Endothelial cell of umbilical vein (primary cell): ENCODE measurements around the gene COL5A1. TPM values are rescaled to one million over a fixed set of nuclear protein-coding genes. Genes with fewer than 3 reads are reported as not detected.

ENCODE experiments used
- BruUV-seq: library from RNA; stranded (reverse); fragments of 400-500 nt; replicated peaks from 2 replicates; lab custom pipeline; 2021; lab: Mats Ljungman, UMichigan
- CTCF ChIA-PET: fragments of 300-600, 350-600 bp; sonication (Branson Sonifier 250); formaldehyde crosslinking; loops from one replicate; lab custom pipeline; 2021; ENCODE audit warnings: antibody characterized with exemption, inconsistent platforms; lab: Charles Lee
- POLR2A ChIA-PET: fragments of 300-600, 350-600 bp; sonication (Branson Sonifier 250); formaldehyde crosslinking; loops from one replicate; lab custom pipeline; 2021; ENCODE audit warnings: antibody characterized with exemption, inconsistent platforms; lab: Charles Lee
- DNase-seq: peaks from one replicate; pipeline ENCODE4 v3.0.0-alpha.2; 2011; ENCODE audit warnings: low read depth, low spot score
- FAIRE-seq: peaks from 2 replicates; lab custom pipeline; 2011; peaks lifted over from hg19 to GRCh38; lab: Jason Lieb, UNC
- H2AFZ ChIP-seq: 2 replicates; pipeline ENCODE4 v1.6.0; 2012; ENCODE audit warnings: low read depth, low read length, control low read depth, inconsistent platforms
- H3K27ac ChIP-seq: 2 replicates; pipeline ENCODE4 v1.5.1; 2011; ENCODE audit warnings: low read depth, mild to moderate bottlenecking, control low read depth, low read length, moderate library complexity; ENCODE audit not compliant: insufficient read depth
- H3K27me3 ChIP-seq, 2 experiments: 2 replicates each; pipeline versions ENCODE4 v1.6.0 to v1.6.1; 2011; ENCODE audit warnings: low read length in 2 of 2, mixed read lengths in 1 of 2; ENCODE audit not compliant: control insufficient read depth in 2 of 2, insufficient read depth in 2 of 2
- H3K36me3 ChIP-seq, 2 experiments: 2 replicates in 1 of 2; 3 replicates in 1 of 2; pipeline ENCODE4 v1.5.1; 2011; ENCODE audit warnings: low read length in 2 of 2, mild to moderate bottlenecking in 1 of 2, moderate library complexity in 1 of 2; ENCODE audit not compliant: control insufficient read depth in 2 of 2, insufficient read depth in 2 of 2; ENCODE audit errors: extremely low read depth in 1 of 2
- H3K4me1 ChIP-seq: 3 replicates; pipeline ENCODE4 v1.5.1; 2011; ENCODE audit warnings: mild to moderate bottlenecking, low read length; ENCODE audit not compliant: control insufficient read depth, insufficient read depth; ENCODE audit errors: extremely low read depth
- H3K4me2 ChIP-seq: 2 replicates; pipeline ENCODE4 v1.6.1; 2011; ENCODE audit warnings: low read length, control low read depth, mixed read lengths; ENCODE audit not compliant: insufficient read depth
- H3K4me3 ChIP-seq, 3 experiments: fragments of 200-600 bp in 1 of 3; sonication (generic), shearing (Covaris generic) in 1 of 3; replicated peaks in 1 of 3; 2 replicates each; pipeline ENCODE4 v1.5.1; 2011 to 2016; ENCODE audit warnings: control low read depth in 3 of 3, low read length in 3 of 3, mild to moderate bottlenecking in 2 of 3, inconsistent platforms in 1 of 3, low read depth in 1 of 3, moderate library complexity in 1 of 3; ENCODE audit not compliant: insufficient read depth in 1 of 3
- H3K79me2 ChIP-seq: 2 replicates; pipeline ENCODE4 v1.6.0; 2012; ENCODE audit warnings: low read length, inconsistent platforms; ENCODE audit not compliant: control insufficient read depth, insufficient read depth
- H3K9ac ChIP-seq: replicated peaks from 2 replicates; pipeline ENCODE3; 2011; ENCODE audit warnings: low read length, control low read depth; ENCODE audit not compliant: insufficient read depth; ENCODE audit errors: extremely low read depth
- H3K9me1 ChIP-seq: replicated peaks from 3 replicates; pipeline ENCODE4 v1.6.0; 2011; ENCODE audit warnings: mild to moderate bottlenecking, low read length; ENCODE audit not compliant: control insufficient read depth, insufficient read depth; ENCODE audit errors: extremely low read depth
- H3K9me3 ChIP-seq: replicated peaks from 2 replicates; pipeline ENCODE4 v1.5.1; 2012; ENCODE audit warnings: low read length, inconsistent platforms; ENCODE audit not compliant: control insufficient read depth, insufficient read depth
- H4K20me1 ChIP-seq: replicated peaks from 2 replicates; pipeline ENCODE3; 2011; ENCODE audit warnings: mild to moderate bottlenecking, low read length; ENCODE audit not compliant: control insufficient read depth, insufficient read depth; ENCODE audit errors: extremely low read depth
- EZH2 ChIP-seq: IDR thresholded peaks from 2 replicates; pipeline ENCODE4 v1.6.1; 2012; ENCODE audit warnings: borderline replicate concordance, low read depth, mild to moderate bottlenecking, moderate library complexity, low read length, inconsistent platforms; ENCODE audit not compliant: severe bottlenecking
- FOS ChIP-seq: IDR thresholded peaks from 2 replicates; pipeline ENCODE4 v1.6.1; 2011; ENCODE audit warnings: mild to moderate bottlenecking, low read length, moderate library complexity, borderline replicate concordance; ENCODE audit not compliant: insufficient read depth
- GATA2 ChIP-seq: IDR thresholded peaks from 2 replicates; pipeline ENCODE4 v1.7.0; 2011; ENCODE audit warnings: low read depth, mild to moderate bottlenecking, moderate library complexity, mixed read lengths, low read length; ENCODE audit not compliant: insufficient read length, insufficient read depth
- JUN ChIP-seq: IDR thresholded peaks from 2 replicates; pipeline ENCODE4 v1.6.1; 2011; ENCODE audit warnings: borderline replicate concordance, low read depth; ENCODE audit not compliant: insufficient read length, insufficient read depth
- MYC ChIP-seq: IDR thresholded peaks from one replicate; pipeline ENCODE4 v1.6.1; 2011; ENCODE audit warnings: mild to moderate bottlenecking, low read depth, low read length
- POLR2A ChIP-seq: IDR thresholded peaks from 2 replicates; pipeline ENCODE4 v1.6.1; 2012; ENCODE audit warnings: low read depth, mild to moderate bottlenecking, control low read depth, low read length
- POLR2AphosphoS5 ChIP-seq: IDR thresholded peaks from 2 replicates; pipeline ENCODE4 v1.6.1; 2012; ENCODE audit warnings: low read depth, mild to moderate bottlenecking, control low read depth, low read length, moderate library complexity; ENCODE audit not compliant: insufficient read depth
- dilution Hi-C: fragments of 300-500 bp; cut with MboI; formaldehyde crosslinking; loops from one replicate; pipeline ENCODE4 v1.15.0; 2019; ENCODE audit warnings: low sequenced_read_pairs; ENCODE audit not compliant: extremely low pct_ligation_motif_present
- intact Hi-C: fragments of 100-400 bp; cut with micrococcal nuclease; formaldehyde crosslinking; loops from one replicate; pipeline ENCODE4 v1.10.0; 2022
- polyA plus RNA-seq, 4 experiments: library from polyadenylated mRNA; depleted of rRNA in 3 of 4; stranded (reverse) in 3 of 4; unstranded in 1 of 4; fragments of >200 nt; gene quantifications; 2 replicates each; pipeline versions ENCODE4 v1.2.1 to v1.2.3, GENCODE V29; 2011 to 2012; ENCODE audit warnings: missing spikeins in 1 of 4
- total RNA-seq: library from RNA; stranded (reverse); gene quantifications from 2 replicates; pipeline ENCODE4 v1.2.3, GENCODE V29; 2021
- TF ChIP-seq, protein P1 (sequence below): IDR thresholded peaks from 2 replicates; pipeline ENCODE4 v1.6.1; 2011; ENCODE audit not compliant: insufficient read depth, insufficient read length
- TF ChIP-seq, protein P2 (sequence below), 2 donors: IDR thresholded peaks; 1 replicate in 1 of 2; 2 replicates in 1 of 2; pipeline ENCODE4 v1.5.1; 2011; ENCODE audit warnings: low read length in 2 of 2, mild to moderate bottlenecking in 2 of 2, moderate library complexity in 2 of 2, control low read depth in 1 of 2, inconsistent platforms in 1 of 2, low read depth in 1 of 2; ENCODE audit not compliant: insufficient read depth in 1 of 2; ENCODE audit errors: extremely low read depth in 1 of 2

Gene COL5A1
- total and polyA plus RNA-seq, 2 donors (not counting 3 experiments of a cell fraction or from before 2014, with no cell fraction given): 97.4 to 175 TPM

DNA sequence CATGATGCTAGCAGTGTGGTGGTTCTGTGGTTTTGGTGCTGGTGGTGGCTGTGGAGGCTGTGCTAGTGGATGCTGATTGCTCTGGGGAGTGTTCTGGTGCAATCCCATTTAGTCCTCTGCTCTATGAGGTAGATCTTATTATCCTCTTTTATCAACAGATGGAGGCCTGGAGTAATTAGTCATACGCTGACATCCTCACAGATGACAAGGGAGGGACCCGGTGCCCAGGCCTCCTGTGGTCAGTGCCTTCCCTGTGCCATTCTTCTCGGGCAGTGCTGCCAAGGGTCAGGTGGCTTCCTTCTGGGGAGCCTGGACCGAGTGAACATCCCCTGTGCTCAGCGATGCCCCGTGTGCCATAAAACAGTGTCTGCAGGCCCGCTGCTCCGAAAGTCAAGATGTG, 74.5 kb downstream of the COL5A1 start:
- FAIRE-seq (no peak), DNase-seq (no peak)
- Histone ChIP-seq H3K27ac (no peak overlapping the region), H3K27me3 (no peaks in the 10 kb centered on the region), H3K9me1 (no peaks in the 10 kb centered on the region), H4K20me1 (no peaks in the 10 kb centered on the region), H3K36me3 (peaks cover 0 to 8% of the 10 kb centered on the region in 2 experiments), H3K4me2 (no peak overlapping the region), H3K79me2 (peaks cover 7% of the 10 kb centered on the region), H3K9me3 (no peaks in the 10 kb centered on the region), H3K4me3 (no peak overlapping the region), H2AFZ (no peak overlapping the region), H3K4me1 (no peaks in the 10 kb centered on the region), H3K9ac (no peak overlapping the region)
- no TSS peak for BruUV-seq
- POLR2A ChIA-PET: no interaction called here
- dilution Hi-C loops: no loop called here
- intact Hi-C loops: no loop called here
- CTCF ChIA-PET: no interaction called here
- TF ChIP-seq POLR2AphosphoS5: no peak
- TF ChIP-seq, protein P1, sequence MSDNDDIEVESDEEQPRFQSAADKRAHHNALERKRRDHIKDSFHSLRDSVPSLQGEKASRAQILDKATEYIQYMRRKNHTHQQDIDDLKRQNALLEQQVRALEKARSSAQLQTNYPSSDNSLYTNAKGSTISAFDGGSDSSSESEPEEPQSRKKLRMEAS: no peak
- no peak for TF ChIP-seq GATA2
- no peak for TF ChIP-seq MYC

DNA sequence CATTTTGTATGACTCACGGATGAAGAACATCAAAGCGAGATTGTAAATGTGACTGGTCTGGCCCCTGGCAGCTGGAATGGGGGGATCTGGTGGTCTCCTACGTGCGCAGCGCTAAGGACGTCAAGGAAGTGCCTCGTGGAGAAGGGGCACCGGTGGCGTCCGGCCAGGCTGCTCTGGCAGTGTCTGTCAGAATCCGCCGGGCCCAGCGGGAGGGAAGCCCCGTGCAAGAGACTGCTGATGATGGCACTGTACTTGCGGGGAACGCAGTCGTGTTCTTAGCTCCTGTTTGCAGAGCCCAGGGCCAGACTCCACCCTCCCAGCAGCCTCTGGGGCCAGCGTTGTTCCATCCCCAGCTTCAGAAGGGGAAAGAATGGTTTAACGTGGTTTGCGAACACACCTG, 75.5 kb downstream of the COL5A1 start:
- no peak overlapping the region for H3K4me3 ChIP-seq
- H3K9me1 ChIP-seq: no peaks in the 10 kb centered on the region
- H3K4me1 ChIP-seq: no peaks in the 10 kb centered on the region
- ChIA-PET CTCF (no interaction called here), POLR2A (no interaction called here)
- peaks cover 0 to 8% of the 10 kb centered on the region in 2 experiments for H3K36me3 ChIP-seq
- H3K27ac ChIP-seq: no peak overlapping the region
- no peak for DNase-seq
- H3K79me2 ChIP-seq: peaks cover 7% of the 10 kb centered on the region
- H4K20me1 ChIP-seq: no peaks in the 10 kb centered on the region
- no peak for FAIRE-seq
- no peaks in the 10 kb centered on the region for H3K9me3 ChIP-seq
- H3K9ac ChIP-seq: no peak overlapping the region
- no peaks in the 10 kb centered on the region for H3K27me3 ChIP-seq
- TF ChIP-seq MYC (no peak), POLR2AphosphoS5 (no peak), POLR2A (no peak), FOS (no peak), JUN (no peak), EZH2 (no peak), GATA2 (no peak)
- TF ChIP-seq, protein P1: no peak
- TF ChIP-seq, protein P2, sequence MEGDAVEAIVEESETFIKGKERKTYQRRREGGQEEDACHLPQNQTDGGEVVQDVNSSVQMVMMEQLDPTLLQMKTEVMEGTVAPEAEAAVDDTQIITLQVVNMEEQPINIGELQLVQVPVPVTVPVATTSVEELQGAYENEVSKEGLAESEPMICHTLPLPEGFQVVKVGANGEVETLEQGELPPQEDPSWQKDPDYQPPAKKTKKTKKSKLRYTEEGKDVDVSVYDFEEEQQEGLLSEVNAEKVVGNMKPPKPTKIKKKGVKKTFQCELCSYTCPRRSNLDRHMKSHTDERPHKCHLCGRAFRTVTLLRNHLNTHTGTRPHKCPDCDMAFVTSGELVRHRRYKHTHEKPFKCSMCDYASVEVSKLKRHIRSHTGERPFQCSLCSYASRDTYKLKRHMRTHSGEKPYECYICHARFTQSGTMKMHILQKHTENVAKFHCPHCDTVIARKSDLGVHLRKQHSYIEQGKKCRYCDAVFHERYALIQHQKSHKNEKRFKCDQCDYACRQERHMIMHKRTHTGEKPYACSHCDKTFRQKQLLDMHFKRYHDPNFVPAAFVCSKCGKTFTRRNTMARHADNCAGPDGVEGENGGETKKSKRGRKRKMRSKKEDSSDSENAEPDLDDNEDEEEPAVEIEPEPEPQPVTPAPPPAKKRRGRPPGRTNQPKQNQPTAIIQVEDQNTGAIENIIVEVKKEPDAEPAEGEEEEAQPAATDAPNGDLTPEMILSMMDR (IDR thresholded peaks at IDR 0.05; ENCODE audit: extremely low read depth in 1 of 2, insufficient read depth in 1 of 2, low read depth in 1 of 2, low read length in 2 of 2): no peak
- no TSS peak for BruUV-seq
- H3K4me2 ChIP-seq: no peak overlapping the region
- dilution Hi-C loops (no loop called here), intact Hi-C loops (no loop called here)
- H2AFZ ChIP-seq: no peak overlapping the region
